Lower leg skin (tissue), 4 donors: ENCODE results near the gene SBNO2. TPM values are rescaled to one million over a fixed set of nuclear protein-coding genes. Genes with fewer than 3 reads are reported as not detected.
"Not testable (repeated sequence)": the region's sequence is repeated elsewhere in the genome, so short reads cannot be mapped to it uniquely, and the experiment has no call there.

ENCODE experiments used
- DNase-seq, 2 donors: peaks; one replicate each; pipeline ENCODE4 v3.0.0-alpha.2; 2019; ENCODE audit warnings: low spot score in 2 of 2
- H3K4me3 ChIP-seq: fragments of 200-600 bp; sonication (generic); 2 replicates; pipeline ENCODE4 v1.5.1; 2017; ENCODE audit warnings: mild to moderate bottlenecking, low read depth; ENCODE audit not compliant: poor library complexity, severe bottlenecking
- POLR2A ChIP-seq, 2 donors: fragments of 450-650 bp; IDR thresholded peaks; one replicate each; pipeline ENCODE4 v1.6.1; 2016 to 2017; ENCODE audit warnings: antibody characterized with exemption in 2 of 2, mild to moderate bottlenecking in 1 of 2, moderate library complexity in 1 of 2
- WGBS, 2 donors: methylation state at CpG; one replicate each; pipeline ENCODE4 v1.1.5; 2018; 5-methylcytosine and 5-hydroxymethylcytosine counted together
- intact Hi-C: fragments of 100-400 bp; cut with DNase I; formaldehyde crosslinking; loops from one replicate; pipeline ENCODE4 v1.15.0; 2023; ENCODE audit warnings: low total_unique reads
- total RNA-seq, 4 donors: library from RNA; depleted of rRNA; stranded (reverse); fragments of >200 nt; gene quantifications; one replicate each; pipeline ENCODE4 v1.1.0, GENCODE V29; 2016
- TF ChIP-seq, protein P1 (sequence below), 3 donors: fragments of 450-650 bp; IDR thresholded peaks; one replicate each; pipeline ENCODE4 v1.5.1; 2016; ENCODE audit warnings: antibody characterized with exemption in 3 of 3, mild to moderate bottlenecking in 3 of 3, moderate library complexity in 2 of 3

The SBNO2 gene
- total RNA-seq, 4 donors from 2014 or later, result 54.8 to 68.6 (median 60.3) TPM

DNA sequence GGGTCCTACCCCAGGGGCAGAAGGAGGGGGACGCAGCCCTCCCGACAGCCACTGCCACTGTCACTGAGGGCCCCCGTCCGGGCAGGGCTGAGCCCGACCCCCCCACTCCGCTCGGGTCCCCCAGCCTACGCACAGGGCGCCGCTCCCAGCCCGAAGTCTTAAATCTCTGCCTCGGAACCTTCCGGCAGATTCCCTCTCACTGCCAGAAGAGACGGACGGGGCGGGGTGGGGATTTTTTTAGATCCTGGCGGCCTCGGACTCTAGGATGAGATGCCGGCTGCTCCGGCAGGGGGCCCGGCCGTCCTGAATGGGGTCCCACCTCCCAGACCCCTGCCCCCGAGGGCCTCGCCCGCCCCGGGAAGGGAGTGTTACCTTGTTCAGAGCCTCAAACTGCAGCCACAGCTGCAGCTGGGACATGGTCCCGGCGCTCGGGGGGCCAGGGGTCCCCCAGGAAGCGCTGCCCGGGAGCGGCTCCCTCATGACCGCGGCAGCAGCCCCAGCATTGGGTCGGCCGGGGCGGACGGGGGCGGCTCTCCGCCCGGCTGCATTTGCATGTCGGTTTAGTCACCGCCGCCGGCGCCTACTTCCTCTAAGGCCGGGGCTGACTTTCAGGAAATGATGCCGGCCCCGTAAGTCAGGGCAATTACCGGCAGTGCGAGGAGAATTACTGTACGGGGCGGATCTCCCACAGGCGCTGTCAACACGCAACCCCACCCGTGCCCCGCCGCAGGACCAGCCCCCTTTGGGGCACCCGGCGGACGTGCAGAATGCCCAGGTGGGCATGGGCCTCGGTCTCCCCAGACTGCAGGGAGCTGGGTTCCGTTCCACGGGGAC, 42.1 kb downstream of the SBNO2 start:
- DNase-seq, result peak; percentile 81 to 97
- peak overlapping the region; percentile 34 for H3K4me3 ChIP-seq
- WGBS, 2 donors, result 0% methylated on average over 40 to 52 of the region's 64 CpGs
- intact Hi-C loops, result no loop called here
- TF ChIP-seq, protein P1, sequence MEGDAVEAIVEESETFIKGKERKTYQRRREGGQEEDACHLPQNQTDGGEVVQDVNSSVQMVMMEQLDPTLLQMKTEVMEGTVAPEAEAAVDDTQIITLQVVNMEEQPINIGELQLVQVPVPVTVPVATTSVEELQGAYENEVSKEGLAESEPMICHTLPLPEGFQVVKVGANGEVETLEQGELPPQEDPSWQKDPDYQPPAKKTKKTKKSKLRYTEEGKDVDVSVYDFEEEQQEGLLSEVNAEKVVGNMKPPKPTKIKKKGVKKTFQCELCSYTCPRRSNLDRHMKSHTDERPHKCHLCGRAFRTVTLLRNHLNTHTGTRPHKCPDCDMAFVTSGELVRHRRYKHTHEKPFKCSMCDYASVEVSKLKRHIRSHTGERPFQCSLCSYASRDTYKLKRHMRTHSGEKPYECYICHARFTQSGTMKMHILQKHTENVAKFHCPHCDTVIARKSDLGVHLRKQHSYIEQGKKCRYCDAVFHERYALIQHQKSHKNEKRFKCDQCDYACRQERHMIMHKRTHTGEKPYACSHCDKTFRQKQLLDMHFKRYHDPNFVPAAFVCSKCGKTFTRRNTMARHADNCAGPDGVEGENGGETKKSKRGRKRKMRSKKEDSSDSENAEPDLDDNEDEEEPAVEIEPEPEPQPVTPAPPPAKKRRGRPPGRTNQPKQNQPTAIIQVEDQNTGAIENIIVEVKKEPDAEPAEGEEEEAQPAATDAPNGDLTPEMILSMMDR (IDR thresholded peaks at IDR 0.05), result no peak
- TF ChIP-seq POLR2A (IDR thresholded peaks at IDR 0.05), result no peak

DNA sequence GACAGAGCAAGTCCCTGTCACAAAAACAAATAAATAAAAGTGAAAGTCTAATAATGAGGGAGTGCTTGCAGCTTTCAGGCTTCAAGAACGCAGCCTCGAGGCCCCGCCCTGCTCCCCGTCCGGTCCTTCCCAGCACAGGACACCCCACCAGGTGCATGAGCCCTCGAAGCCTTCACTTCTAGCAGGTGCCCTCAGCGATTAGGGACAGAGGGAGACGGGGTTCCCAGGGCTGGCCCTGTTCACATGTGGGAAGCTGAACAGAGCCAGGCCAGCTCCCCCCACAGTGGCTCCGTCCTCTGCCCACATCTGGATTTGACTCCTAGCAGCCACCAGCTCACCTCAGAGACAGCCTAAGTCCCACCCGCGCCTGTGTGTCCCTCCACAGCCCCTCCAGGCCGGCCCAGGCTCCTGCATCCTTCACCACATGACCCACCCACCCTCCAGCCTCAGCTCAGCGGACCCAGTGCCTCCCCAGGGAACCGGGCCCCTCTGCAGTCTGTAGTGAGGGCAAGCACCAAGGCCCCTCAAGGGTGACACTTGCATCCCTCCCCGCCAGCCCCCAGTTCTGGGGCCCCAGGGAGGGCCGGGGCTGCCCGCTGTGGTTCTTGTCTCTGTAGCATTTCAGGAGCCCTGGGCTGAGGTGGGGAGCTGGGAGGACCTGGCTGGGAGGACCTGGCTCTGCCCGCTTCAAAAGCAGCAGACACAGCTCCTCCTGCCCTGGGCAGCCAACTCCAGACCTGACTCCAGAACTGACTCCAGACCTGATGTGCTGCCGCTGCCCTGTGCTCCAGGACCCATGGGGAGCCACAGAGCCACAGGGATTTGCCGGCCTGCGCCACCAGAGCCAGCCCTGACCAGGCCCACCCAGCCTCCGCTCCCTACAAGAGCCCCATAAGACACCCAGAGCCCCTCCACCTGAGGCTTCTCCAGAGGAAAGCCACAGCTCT, 43.0 kb downstream of the SBNO2 start:
- intact Hi-C loops, result no loop called here
- no peak for DNase-seq

DNA sequence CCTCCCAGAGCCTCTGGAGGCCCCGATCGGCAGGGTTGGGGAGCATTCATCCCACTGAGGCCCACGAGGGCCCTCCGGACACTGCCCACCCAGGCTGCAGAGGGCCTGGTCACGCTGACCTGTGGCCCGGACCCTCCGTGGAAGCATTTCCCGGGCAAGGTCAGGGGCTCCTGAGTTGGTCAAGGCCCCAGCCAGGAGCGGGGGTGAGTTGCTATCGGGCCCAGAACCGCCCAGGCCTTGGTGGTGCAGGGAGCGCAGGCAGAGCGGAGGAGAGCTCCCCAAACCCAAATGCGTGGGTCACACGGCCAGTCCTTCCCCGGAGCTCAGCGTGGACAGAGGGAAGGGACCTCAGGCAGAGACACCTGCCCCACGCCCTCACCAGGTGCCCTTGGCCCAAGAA, 44.5 kb downstream of the SBNO2 start:
- no peak for TF ChIP-seq POLR2A (IDR thresholded peaks at IDR 0.05)
- TF ChIP-seq, protein P1 (IDR thresholded peaks at IDR 0.05), result no peak
- H3K4me3 ChIP-seq, result no peak overlapping the region
- no peak for DNase-seq
- 95 to 96% methylated on average over 11 to 14 of the region's 18 CpGs for WGBS, 2 donors
- intact Hi-C loops, result no loop called here

More for the DNA sequence above, 43.0 kb downstream of the SBNO2 start:
- H3K4me3 ChIP-seq, result peak overlapping the region; percentile 34
- TF ChIP-seq POLR2A (IDR thresholded peaks at IDR 0.05), result no peak
- TF ChIP-seq, protein P1 (IDR thresholded peaks at IDR 0.05), result no peak
- 46 to 57% methylated on average over 16 to 21 of the region's 22 CpGs for WGBS, 2 donors

DNA sequence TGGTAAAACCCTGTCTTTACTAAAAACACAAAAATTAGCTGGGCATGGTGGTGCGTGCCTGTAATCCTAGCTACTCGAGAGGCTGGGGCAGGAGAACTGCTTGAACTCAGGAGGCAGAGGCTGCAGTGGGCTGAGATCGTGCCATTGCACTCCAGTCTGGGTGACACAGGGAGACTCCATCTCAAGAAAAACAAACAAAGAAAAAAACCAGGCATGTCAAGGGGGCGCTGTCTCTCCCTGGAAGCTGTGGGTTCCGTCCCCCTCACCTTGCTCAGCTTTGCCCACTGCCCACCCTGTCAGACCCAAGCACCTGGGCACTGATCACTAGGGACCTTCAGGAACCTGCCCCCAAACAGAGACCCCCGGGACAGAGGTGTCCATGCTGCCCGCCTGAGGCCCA, 45.0 kb downstream of the SBNO2 start:
- intact Hi-C loops, DNase-seq, H3K4me3 ChIP-seq: not testable (repeated sequence)
- WGBS, 2 donors, result 92 to 95% methylated on average over 6 to 7 of the region's 7 CpGs

DNA sequence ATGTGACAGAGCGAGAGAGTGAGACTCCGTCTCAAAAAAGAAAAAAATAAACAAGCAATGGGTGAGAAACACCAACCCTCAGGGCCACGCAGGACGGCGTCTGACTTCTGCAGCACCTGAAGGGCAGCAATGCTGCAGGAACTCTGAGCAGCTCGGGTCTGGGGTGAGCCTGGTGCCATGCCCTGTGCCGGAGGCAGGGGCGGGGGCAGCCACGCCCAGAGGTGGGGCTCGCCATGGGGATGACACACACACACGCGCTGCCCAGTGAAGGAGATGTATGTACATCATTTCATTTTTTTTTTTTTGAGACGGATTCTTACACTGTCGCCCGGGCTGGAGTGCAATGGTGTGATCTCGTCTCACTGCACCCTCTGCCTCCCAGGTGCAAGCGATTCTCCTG, 46.0 kb downstream of the SBNO2 start:
- H3K4me3 ChIP-seq, result no peak overlapping the region
- intact Hi-C loops, result no loop called here
- TF ChIP-seq, protein P1 (IDR thresholded peaks at IDR 0.05), result no peak
- TF ChIP-seq POLR2A (IDR thresholded peaks at IDR 0.05), result no peak
- DNase-seq, result no peak
- 59 to 71% methylated on average over 17 of the region's 17 CpGs for WGBS, 2 donors
